OCI-LY1 (cell line): ENCODE results near the gene BIRC5.

Source experiments
- CTCF ChIP-seq: fragments of 200-600 bp; sonication (generic), shearing (Covaris generic); IDR thresholded peaks from 2 replicates; pipeline ENCODE4 v1.5.1; 2017; ENCODE audit warnings: mild to moderate bottlenecking, antibody characterized with exemption, low read length, moderate library complexity, mixed read lengths
- EZH2 ChIP-seq: fragments of 200-600 bp; sonication (generic), shearing (Covaris generic); IDR thresholded peaks from 2 replicates; pipeline ENCODE4 v1.8.0; 2017; ENCODE audit warnings: borderline replicate concordance, mixed run types, mild to moderate bottlenecking, antibody characterized with exemption, low read length, moderate library complexity, mixed read lengths

DNA sequence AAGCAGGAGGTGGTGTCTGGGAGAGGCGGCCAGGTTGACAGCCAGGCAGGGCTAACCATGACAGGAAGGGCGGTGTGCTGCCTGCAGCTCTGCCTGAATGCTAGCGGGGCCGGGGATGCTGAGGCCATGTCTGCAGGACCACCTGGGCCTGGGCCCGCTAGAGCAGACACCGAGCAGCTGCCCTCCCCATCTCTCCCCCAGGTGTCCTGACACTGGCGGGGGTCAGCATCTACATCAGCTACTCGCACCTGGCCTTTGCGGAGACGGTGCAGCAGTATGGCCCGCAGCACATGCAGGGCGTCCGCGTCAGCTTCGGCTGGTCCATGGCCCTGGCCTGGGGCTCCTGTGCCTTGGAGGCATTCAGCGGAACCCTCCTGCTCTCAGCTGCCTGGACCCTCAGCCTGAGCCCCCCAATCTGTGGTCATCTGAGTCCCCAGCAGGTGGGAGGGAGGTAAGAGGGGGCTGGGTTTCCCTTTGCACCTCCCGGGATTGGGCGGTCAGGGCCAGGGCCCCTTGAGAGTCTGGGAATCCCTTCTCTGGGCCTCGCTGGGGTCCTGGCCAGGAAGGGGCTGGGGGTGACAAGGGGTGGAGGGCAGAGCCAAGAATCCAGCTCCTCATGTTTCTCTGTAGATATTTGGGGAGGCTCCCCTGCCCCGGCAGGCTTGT lies 24.9 kb downstream of the BIRC5 start:
- TF ChIP-seq CTCF (no peak), EZH2 (no peak)
